H1 (cell line): ENCODE results near the gene CPT2. TPM values are rescaled to one million over a fixed set of nuclear protein-coding genes. Genes with fewer than 3 reads are reported as not detected.

ENCODE experiments used
- HDAC6 ChIP-seq: IDR thresholded peaks from one replicate; pipeline ENCODE4 v1.7.1; 2012; ENCODE audit warnings: low read depth, mild to moderate bottlenecking, inconsistent platforms, low read length, moderate library complexity
- JUN ChIP-seq: IDR thresholded peaks from 2 replicates; pipeline ENCODE4 v1.6.1; 2011; ENCODE audit warnings: low read depth, mild to moderate bottlenecking, improper control_type of control experiment, low read length
- POLR2AphosphoS5 ChIP-seq: IDR thresholded peaks from 2 replicates; pipeline ENCODE4 v1.6.1; 2011; ENCODE audit warnings: low read depth, low read length
- POU5F1 ChIP-seq: IDR thresholded peaks from 2 replicates; pipeline ENCODE4 v1.6.1; 2011; ENCODE audit warnings: low read depth, mild to moderate bottlenecking, low read length, moderate library complexity
- RAD21 ChIP-seq, 2 experiments: IDR thresholded peaks in 1 of 2; conservative IDR thresholded peaks in 1 of 2; 2 replicates each; pipeline ENCODE4 v1.6.1; 2011; ENCODE audit warnings: low read depth in 2 of 2, low read length in 2 of 2, improper control_type of control experiment in 1 of 2, inconsistent platforms in 1 of 2, mild to moderate bottlenecking in 1 of 2, moderate library complexity in 1 of 2
- SP4 ChIP-seq: IDR thresholded peaks from 2 replicates; pipeline ENCODE4 v1.6.1; 2012; ENCODE audit warnings: low read length, inconsistent platforms
- TBP ChIP-seq: IDR thresholded peaks from 2 replicates; pipeline ENCODE4 v1.6.1; 2011; ENCODE audit warnings: low read depth, low read length, improper control_type of control experiment
- YY1 ChIP-seq: IDR thresholded peaks from 2 replicates; pipeline ENCODE4 v1.6.1; 2011; ENCODE audit warnings: low read depth, mild to moderate bottlenecking, low read length
- polyA plus RNA-seq, 7 experiments: library from polyadenylated mRNA; depleted of rRNA in 3 of 7; stranded (reverse) in 5 of 7; unstranded in 2 of 7; fragments of >200 nt in 5 of 7; fragments of 200-250 nt in 2 of 7; gene quantifications; 1 replicate in 5 of 7; 2 replicates in 1 of 7; 4 replicates in 1 of 7; pipeline versions ENCODE4 v1.2.1 to v1.2.3, GENCODE V29; 2011 to 2013; ENCODE audit warnings: missing spikeins in 2 of 7, mixed read lengths in 2 of 7
- total RNA-seq: library from RNA; stranded (reverse); fragmentation: NEBNext Ultra II Directional; extraction: Animal tissue kit (Norgen Biotek cat#: 25700); gene quantifications from 2 replicates; pipeline ENCODE4 v1.2.1, GENCODE V29; 2021
- TF ChIP-seq, protein P1 (sequence below): fragments of 300-600 bp; sonication (generic); IDR thresholded peaks from 2 replicates; pipeline ENCODE4 v1.7.1; 2012; ENCODE audit warnings: low read length, moderate library complexity, mild to moderate bottlenecking, inconsistent platforms; ENCODE audit not compliant: insufficient replicate concordance
- TF ChIP-seq, protein P2 (sequence below), 3 experiments: IDR thresholded peaks; 1 replicate in 2 of 3; 2 replicates in 1 of 3; pipeline versions ENCODE4 v1.5.1 to v1.6.1; 2011; ENCODE audit warnings: low read length in 3 of 3, mild to moderate bottlenecking in 3 of 3, inconsistent platforms in 2 of 3, low read depth in 1 of 3, moderate library complexity in 1 of 3; ENCODE audit not compliant: insufficient read depth in 1 of 3; ENCODE audit errors: control extremely low read depth in 1 of 3

CPT2 gene
- total and polyA plus RNA-seq, 2 of the 8 experiments (the other 6 are each of a cell fraction or from before 2014, with no cell fraction given) = 23.9 to 25.5 TPM

DNA sequence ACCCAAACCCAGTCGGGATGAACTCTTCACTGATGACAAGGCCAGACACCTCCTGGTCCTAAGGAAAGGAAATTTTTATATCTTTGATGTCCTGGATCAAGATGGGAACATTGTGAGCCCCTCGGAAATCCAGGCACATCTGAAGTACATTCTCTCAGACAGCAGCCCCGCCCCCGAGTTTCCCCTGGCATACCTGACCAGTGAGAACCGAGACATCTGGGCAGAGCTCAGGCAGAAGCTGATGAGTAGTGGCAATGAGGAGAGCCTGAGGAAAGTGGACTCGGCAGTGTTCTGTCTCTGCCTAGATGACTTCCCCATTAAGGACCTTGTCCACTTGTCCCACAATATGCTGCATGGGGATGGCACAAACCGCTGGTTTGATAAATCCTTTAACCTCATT, 13.7 kb downstream of the CPT2 start (continued):
- TF ChIP-seq, protein P1, sequence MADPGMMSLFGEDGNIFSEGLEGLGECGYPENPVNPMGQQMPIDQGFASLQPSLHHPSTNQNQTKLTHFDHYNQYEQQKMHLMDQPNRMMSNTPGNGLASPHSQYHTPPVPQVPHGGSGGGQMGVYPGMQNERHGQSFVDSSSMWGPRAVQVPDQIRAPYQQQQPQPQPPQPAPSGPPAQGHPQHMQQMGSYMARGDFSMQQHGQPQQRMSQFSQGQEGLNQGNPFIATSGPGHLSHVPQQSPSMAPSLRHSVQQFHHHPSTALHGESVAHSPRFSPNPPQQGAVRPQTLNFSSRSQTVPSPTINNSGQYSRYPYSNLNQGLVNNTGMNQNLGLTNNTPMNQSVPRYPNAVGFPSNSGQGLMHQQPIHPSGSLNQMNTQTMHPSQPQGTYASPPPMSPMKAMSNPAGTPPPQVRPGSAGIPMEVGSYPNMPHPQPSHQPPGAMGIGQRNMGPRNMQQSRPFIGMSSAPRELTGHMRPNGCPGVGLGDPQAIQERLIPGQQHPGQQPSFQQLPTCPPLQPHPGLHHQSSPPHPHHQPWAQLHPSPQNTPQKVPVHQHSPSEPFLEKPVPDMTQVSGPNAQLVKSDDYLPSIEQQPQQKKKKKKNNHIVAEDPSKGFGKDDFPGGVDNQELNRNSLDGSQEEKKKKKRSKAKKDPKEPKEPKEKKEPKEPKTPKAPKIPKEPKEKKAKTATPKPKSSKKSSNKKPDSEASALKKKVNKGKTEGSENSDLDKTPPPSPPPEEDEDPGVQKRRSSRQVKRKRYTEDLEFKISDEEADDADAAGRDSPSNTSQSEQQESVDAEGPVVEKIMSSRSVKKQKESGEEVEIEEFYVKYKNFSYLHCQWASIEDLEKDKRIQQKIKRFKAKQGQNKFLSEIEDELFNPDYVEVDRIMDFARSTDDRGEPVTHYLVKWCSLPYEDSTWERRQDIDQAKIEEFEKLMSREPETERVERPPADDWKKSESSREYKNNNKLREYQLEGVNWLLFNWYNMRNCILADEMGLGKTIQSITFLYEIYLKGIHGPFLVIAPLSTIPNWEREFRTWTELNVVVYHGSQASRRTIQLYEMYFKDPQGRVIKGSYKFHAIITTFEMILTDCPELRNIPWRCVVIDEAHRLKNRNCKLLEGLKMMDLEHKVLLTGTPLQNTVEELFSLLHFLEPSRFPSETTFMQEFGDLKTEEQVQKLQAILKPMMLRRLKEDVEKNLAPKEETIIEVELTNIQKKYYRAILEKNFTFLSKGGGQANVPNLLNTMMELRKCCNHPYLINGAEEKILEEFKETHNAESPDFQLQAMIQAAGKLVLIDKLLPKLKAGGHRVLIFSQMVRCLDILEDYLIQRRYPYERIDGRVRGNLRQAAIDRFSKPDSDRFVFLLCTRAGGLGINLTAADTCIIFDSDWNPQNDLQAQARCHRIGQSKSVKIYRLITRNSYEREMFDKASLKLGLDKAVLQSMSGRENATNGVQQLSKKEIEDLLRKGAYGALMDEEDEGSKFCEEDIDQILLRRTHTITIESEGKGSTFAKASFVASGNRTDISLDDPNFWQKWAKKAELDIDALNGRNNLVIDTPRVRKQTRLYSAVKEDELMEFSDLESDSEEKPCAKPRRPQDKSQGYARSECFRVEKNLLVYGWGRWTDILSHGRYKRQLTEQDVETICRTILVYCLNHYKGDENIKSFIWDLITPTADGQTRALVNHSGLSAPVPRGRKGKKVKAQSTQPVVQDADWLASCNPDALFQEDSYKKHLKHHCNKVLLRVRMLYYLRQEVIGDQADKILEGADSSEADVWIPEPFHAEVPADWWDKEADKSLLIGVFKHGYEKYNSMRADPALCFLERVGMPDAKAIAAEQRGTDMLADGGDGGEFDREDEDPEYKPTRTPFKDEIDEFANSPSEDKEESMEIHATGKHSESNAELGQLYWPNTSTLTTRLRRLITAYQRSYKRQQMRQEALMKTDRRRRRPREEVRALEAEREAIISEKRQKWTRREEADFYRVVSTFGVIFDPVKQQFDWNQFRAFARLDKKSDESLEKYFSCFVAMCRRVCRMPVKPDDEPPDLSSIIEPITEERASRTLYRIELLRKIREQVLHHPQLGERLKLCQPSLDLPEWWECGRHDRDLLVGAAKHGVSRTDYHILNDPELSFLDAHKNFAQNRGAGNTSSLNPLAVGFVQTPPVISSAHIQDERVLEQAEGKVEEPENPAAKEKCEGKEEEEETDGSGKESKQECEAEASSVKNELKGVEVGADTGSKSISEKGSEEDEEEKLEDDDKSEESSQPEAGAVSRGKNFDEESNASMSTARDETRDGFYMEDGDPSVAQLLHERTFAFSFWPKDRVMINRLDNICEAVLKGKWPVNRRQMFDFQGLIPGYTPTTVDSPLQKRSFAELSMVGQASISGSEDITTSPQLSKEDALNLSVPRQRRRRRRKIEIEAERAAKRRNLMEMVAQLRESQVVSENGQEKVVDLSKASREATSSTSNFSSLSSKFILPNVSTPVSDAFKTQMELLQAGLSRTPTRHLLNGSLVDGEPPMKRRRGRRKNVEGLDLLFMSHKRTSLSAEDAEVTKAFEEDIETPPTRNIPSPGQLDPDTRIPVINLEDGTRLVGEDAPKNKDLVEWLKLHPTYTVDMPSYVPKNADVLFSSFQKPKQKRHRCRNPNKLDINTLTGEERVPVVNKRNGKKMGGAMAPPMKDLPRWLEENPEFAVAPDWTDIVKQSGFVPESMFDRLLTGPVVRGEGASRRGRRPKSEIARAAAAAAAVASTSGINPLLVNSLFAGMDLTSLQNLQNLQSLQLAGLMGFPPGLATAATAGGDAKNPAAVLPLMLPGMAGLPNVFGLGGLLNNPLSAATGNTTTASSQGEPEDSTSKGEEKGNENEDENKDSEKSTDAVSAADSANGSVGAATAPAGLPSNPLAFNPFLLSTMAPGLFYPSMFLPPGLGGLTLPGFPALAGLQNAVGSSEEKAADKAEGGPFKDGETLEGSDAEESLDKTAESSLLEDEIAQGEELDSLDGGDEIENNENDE = no peak
- TF ChIP-seq SP4 = no peak
- TF ChIP-seq YY1 = no peak
- TF ChIP-seq POLR2AphosphoS5 = no peak
- no peak for TF ChIP-seq TBP
- TF ChIP-seq, protein P2, sequence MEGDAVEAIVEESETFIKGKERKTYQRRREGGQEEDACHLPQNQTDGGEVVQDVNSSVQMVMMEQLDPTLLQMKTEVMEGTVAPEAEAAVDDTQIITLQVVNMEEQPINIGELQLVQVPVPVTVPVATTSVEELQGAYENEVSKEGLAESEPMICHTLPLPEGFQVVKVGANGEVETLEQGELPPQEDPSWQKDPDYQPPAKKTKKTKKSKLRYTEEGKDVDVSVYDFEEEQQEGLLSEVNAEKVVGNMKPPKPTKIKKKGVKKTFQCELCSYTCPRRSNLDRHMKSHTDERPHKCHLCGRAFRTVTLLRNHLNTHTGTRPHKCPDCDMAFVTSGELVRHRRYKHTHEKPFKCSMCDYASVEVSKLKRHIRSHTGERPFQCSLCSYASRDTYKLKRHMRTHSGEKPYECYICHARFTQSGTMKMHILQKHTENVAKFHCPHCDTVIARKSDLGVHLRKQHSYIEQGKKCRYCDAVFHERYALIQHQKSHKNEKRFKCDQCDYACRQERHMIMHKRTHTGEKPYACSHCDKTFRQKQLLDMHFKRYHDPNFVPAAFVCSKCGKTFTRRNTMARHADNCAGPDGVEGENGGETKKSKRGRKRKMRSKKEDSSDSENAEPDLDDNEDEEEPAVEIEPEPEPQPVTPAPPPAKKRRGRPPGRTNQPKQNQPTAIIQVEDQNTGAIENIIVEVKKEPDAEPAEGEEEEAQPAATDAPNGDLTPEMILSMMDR (IDR thresholded peaks at IDR 0.05; ENCODE audit: control extremely low read depth in 1 of 3, insufficient read depth in 1 of 3, low read depth in 1 of 3, low read length in 3 of 3) = no peak
- no peak for TF ChIP-seq JUN
- no peak for TF ChIP-seq RAD21 (IDR thresholded peaks at IDR 0.05 in 1 of 2, conservative IDR thresholded peaks at IDR 0.05 in 1 of 2; ENCODE audit: low read depth in 2 of 2, low read length in 2 of 2)
- TF ChIP-seq POU5F1 = no peak
- no peak for TF ChIP-seq HDAC6
